Myometrial cell (primary cell): ENCODE measurements around the gene GDPD4. TPM values are rescaled to one million over a fixed set of nuclear protein-coding genes. Genes with fewer than 3 reads are reported as not detected.

Source experiments
- total RNA-seq: library from RNA; depleted of rRNA; stranded (reverse); fragments of >200 nt; gene quantifications from 2 replicates; pipeline ENCODE4 v1.2.3, GENCODE V29; 2015

The GDPD4 gene, protein sequence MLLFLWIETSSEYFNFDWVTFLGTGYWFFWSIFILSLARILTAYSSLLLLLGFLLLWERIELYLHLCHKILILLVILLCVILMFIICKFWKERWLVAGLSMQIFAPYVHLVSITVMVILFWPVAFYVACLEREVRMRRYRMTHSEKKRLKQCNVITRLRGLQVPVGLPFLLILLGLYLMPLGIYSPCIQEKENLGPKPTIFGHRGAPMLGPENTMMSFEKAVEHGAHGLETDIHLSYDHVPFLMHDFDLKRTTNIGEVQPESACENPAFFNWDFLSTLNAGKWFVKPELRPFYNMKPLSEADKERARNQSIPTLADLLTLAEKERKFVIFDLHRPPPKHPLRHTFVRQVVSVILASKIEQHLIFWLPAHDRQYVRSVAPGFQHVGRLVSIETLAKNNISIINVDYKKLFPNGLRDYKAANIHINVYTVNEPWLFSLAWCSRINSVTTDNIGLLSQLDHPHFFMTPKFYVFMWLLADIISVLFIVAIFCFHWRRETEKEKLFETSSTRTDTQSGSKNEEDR
- not detected in 2 replicates for total RNA-seq

DNA sequence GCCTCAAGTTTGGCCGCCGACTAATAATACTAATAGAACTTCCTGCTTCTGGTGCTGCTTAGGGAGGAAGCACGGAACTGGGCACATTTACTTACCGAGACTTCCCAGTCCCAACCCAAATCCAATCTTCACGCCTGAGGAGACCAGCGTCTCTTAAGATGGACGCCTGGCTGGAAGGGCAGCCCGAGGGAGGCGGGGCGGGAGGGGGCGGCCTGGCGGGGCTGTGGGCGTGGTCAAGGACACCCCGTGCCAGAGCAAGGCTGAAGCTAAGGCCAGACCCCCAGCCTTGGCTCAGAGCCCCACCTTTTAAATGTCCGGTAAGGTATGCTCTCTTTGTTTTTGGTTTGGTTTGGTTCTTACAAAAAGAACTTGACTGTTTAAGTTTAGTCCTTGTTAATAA is at the start of gene GDPD4:
Gene GDPD4, minus strand, starts transcription at position 177 of the 400 bp plus-strand sequence. CDS start 16,549 bp downstream, outside the sequence.

Other genes with a start within 250 kb of the GDPD4 start
- 22.5 and 31.7 TPM in 2 replicates for gene CAPN5, start 234.7 kb downstream of the GDPD4 start, total RNA-seq
- not detected in 2 replicates for gene OMP, start 198.8 kb downstream of the GDPD4 start, total RNA-seq
- not detected in 2 replicates for gene MYO7A, start 173.4 kb downstream of the GDPD4 start, total RNA-seq
- gene PAK1, start 172.4 kb upstream of the GDPD4 start, total RNA-seq = 48.2 and 52.8 TPM in 2 replicates